ENCODE results near the gene NCAPH2.

The NCAPH2 gene

DNA sequence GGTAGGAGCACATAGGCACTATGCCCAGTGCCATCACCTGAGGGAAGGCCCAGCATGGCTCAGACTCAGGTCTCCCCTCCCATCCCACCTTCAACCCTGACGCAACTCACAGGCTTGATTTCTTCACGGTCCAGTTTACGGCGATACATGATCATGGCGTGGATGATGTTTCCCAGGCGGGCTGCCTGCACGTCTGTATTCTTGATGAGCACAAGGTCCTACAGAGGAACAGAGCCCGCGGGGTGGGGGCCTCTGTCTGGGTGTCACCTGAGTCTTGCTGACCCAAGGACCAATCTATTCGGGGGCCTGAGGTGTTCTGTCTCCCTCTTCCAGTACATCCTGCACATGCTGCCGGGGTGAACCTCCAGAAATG, 66.3 kb downstream of the NCAPH2 start:
- no peak for DNase-seq (ENCODE audit: low read depth)

Data from fibroblast of the conjunctiva (primary cell).